GM19043 (cell line): ENCODE results near the gene MAP1LC3B.

Experiments
- ATAC-seq: cut with Tn5 transposase; IDR thresholded peaks from one replicate; pipeline ENCODE4 v1.9.1; 2021; ENCODE audit warnings: low read depth; ENCODE audit not compliant: unreplicated experiment

Gene MAP1LC3B

DNA sequence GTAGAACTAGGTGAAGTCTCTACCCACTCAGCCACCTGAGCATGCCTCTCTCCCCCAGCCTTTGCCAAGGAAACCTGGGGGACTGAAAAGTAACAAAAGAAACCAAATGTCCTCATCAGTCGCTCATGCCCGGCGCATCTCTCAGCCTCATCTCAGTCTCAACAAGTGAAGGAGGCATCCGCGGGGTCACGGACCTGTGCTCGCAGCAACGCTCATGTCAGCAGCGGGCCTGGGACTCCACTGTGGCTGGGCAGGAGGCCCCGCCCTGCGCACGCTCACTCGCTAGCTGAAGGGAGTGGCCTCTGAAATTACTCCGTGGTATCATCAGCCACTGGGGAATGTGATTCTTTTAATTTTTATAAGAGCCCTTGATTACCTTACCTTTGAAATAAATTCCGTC, 31.3 kb downstream of the MAP1LC3B start:
- ATAC-seq: no peak

DNA sequence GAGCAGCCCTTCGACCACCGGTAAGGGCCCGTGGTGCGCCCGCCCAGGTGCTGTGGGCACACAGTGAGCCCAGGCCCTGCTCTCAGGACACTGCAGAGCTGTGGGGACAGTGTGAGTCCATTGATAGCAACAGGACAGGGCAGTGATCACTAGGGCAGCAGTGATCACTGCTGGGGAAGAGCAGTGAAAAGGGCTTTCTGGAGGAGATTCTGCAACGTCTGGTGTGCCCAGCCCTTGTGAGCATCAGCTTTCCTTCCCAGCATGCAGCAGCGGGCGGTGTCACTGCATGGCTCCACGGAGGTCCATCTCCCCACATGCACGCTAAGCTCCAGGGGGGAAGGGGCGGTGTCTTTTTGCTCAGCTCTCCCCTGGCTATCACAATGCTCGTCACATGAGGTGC, 32.1 kb downstream of the MAP1LC3B start:
- no peak for ATAC-seq

DNA sequence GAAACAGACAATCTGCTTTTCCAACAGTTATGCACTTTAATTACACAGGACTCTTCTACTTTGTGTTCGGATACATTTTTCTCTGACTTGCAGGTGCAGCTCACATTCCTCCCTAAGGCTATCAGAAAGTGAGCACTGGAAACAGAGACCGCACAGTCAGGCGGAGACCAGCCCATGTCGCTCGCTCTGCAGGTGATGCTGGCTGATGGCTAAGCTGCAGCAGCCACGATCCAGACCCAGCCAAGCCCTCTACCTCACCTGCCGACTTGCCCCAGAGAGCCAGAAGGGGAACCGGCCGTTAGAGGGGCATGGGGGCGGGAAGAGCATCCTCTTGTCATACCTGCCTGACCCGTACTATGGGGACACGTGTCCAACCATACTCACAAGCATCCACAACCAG, 33.8 kb downstream of the MAP1LC3B start:
- ATAC-seq: no peak

GRCh38 chr16:87426423-87427215, 34.5 kb downstream of the MAP1LC3B start:
- no peak for ATAC-seq

GRCh38 chr16:87431926-87432325, 39.8 kb downstream of the MAP1LC3B start:
- ATAC-seq: no peak

GRCh38 chr16:87432330-87432915, 40.3 kb downstream of the MAP1LC3B start:
- no peak for ATAC-seq

- ATAC-seq: no peak
Observed at GRCh38 chr16:87434146-87434667, 42.1 kb downstream of the MAP1LC3B start.

GRCh38 chr16:87435372-87436224, 43.5 kb downstream of the MAP1LC3B start:
- no peak for ATAC-seq

GRCh38 chr16:87436225-87437172, 44.4 kb downstream of the MAP1LC3B start:
- no peak for ATAC-seq

- ATAC-seq: no peak
Observed at GRCh38 chr16:87437327-87437726, 45.2 kb downstream of the MAP1LC3B start.

- ATAC-seq: no peak
Observed at GRCh38 chr16:87437911-87438610, 45.9 kb downstream of the MAP1LC3B start.

DNA sequence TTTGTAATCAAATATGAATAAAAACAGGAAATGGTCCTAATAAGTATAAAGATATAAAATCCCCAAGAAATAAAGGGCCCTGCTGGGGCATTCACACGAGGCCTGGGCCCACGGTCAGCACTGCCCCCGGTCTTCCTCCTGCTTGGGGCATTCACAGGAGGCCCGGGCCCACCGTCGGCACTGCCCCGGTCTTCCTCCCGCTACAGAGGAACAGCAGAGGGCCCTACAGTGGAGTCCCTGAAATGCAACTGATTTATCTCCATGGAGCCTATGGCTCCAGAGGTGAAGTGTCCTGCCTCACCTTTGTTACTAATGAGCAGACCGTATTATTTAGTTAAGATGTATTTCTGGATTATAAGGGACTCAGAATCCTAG, 46.5 kb downstream of the MAP1LC3B start:
- ATAC-seq: no peak

- no peak for ATAC-seq
Observed at GRCh38 chr16:87439926-87440325, 47.8 kb downstream of the MAP1LC3B start.

DNA sequence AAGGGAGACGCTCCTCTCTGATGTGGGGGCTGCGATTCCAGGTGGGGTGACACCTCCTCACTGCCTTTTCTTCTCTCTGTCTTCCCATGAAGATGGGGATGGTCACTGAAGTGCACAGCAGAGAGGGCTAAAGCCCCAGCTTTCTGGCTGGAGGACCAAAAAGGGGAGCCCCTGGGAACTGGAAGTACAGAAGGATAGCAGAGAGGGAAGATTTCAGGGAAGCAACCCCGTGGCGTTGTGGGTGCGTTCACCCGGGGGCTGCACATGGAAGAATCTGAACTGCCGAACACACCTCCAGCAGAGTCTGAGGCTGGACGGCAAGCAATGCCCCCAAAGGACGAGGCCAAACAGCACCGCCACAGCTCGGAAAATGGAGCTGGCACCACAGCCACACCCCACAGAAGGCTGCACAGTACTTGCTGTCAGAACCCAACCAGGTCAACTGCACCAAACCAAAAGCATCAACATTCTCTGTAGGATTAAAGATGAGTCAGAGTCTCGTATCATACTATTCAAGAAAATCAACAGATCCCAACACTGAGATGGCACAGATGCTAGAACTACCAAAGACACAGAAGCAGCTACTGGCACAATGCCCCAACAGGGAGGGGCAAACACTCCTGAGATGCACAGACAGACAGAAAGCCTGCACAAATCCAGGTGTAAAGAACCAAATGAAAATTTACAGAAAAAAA, 49.9 kb downstream of the MAP1LC3B start:
- ATAC-seq: no peak

GRCh38 chr16:87442581-87442966, 50.4 kb downstream of the MAP1LC3B start:
- ATAC-seq: no peak

DNA sequence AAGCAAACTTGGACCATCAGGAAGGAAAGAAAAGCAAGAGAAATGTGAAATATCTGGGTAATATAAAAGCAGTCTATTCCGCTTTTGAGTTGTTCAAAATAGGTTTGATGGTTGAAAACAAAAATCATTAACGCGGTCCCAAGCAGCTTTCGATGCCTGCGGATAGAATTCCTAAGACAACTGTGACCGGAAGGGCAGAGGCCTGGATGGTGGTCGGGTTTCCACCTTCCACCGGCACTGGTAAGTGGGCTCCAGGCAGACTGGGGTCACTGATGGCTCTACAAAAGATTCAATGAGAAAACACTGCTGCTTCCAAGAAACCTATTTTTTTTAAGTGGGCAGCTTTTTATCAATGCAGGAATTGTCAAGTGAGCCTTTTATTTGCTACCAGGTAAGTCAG, 50.9 kb downstream of the MAP1LC3B start:
- ATAC-seq: no peak

GRCh38 chr16:87443964-87444363, 51.8 kb downstream of the MAP1LC3B start:
- ATAC-seq: no peak

GRCh38 chr16:87445486-87445885, 53.4 kb downstream of the MAP1LC3B start:
- no peak for ATAC-seq

- ATAC-seq: no peak
Observed at GRCh38 chr16:87446479-87446878, 54.3 kb downstream of the MAP1LC3B start.
